GM19043 (cell line): ENCODE results near the gene XPC.
"Not testable (repeated sequence)": the region's sequence is repeated elsewhere in the genome, so short reads cannot be mapped to it uniquely, and the experiment has no call there.

Experiments used
- ATAC-seq: cut with Tn5 transposase; IDR thresholded peaks from one replicate; pipeline ENCODE4 v1.9.1; 2021; ENCODE audit warnings: low read depth; ENCODE audit not compliant: unreplicated experiment

Gene XPC

GRCh38 chr3:14122301-14122700 is 56.1 kb downstream of the XPC start:
- ATAC-seq = no peak

- ATAC-seq = no peak
Measured at GRCh38 chr3:14121859-14122258, 56.5 kb downstream of the XPC start.

- not testable (repeated sequence) for ATAC-seq
Measured at GRCh38 chr3:14120921-14121448, 57.4 kb downstream of the XPC start.

- ATAC-seq = no peak
Measured at GRCh38 chr3:14120111-14120920, 58.1 kb downstream of the XPC start.

- no peak for ATAC-seq
Measured at GRCh38 chr3:14119651-14120050, 58.8 kb downstream of the XPC start.

- ATAC-seq = no peak
Measured at GRCh38 chr3:14118400-14119381, 59.7 kb downstream of the XPC start.

- no peak for ATAC-seq
Measured at GRCh38 chr3:14117468-14118399, 60.7 kb downstream of the XPC start.

- ATAC-seq = no peak
Measured at GRCh38 chr3:14113965-14114635, 64.3 kb downstream of the XPC start.

- no peak for ATAC-seq
Measured at GRCh38 chr3:14110699-14111098, 67.7 kb downstream of the XPC start.

- ATAC-seq = not testable (repeated sequence)
Measured at GRCh38 chr3:14109821-14110220, 68.6 kb downstream of the XPC start.

- ATAC-seq = no peak
Measured at GRCh38 chr3:14097616-14098391, 80.6 kb downstream of the XPC start.

- ATAC-seq = no peak
Measured at GRCh38 chr3:14096742-14097141, 81.7 kb downstream of the XPC start.
